Sigmoid colon (tissue), 4 donors: ENCODE results near the gene KRTAP9-8.
"Not testable (repeated sequence)": the region's sequence is repeated elsewhere in the genome, so short reads cannot be mapped to it uniquely, and the experiment has no call there.

Experiments used
- CTCF ChIP-seq, 4 experiments: fragments of 450-650 bp in 3 of 4; fragments of 200-600 bp in 1 of 4; IDR thresholded peaks; one replicate each; pipeline ENCODE4 v1.5.1; 2016 to 2019; ENCODE audit warnings: antibody characterized with exemption in 4 of 4, mild to moderate bottlenecking in 3 of 4, moderate library complexity in 2 of 4
- EP300 ChIP-seq, 4 donors: sonication (generic); formaldehyde crosslinking; IDR thresholded peaks; one replicate each; pipeline ENCODE4 v1.6.1; 2017; ENCODE audit warnings: antibody characterized with exemption in 4 of 4
- POLR2A ChIP-seq, 2 donors: fragments of 450-650 bp; IDR thresholded peaks; one replicate each; pipeline ENCODE4 v1.6.1; 2016; ENCODE audit warnings: antibody characterized with exemption in 2 of 2, mild to moderate bottlenecking in 2 of 2, moderate library complexity in 2 of 2
- POLR2AphosphoS5 ChIP-seq, 4 donors: sonication (generic); formaldehyde crosslinking; IDR thresholded peaks; one replicate each; pipeline ENCODE4 v1.6.1; 2017; ENCODE audit warnings: antibody characterized with exemption in 4 of 4

GRCh38 chr17:41255381-41256290, 17.8 kb downstream of the KRTAP9-8 start, which contains the start of gene KRTAP9-9:
- not testable (repeated sequence) for TF ChIP-seq CTCF, POLR2AphosphoS5, EP300, POLR2A (IDR thresholded peaks at IDR 0.05)
